Central memory CD4-positive, alpha-beta T cell (primary cell): ENCODE results near the gene RAB12.
"Not testable (repeated sequence)": the region's sequence is repeated elsewhere in the genome, so short reads cannot be mapped to it uniquely, and the experiment has no call there.

Experiments
- DNase-seq: peaks from one replicate; pipeline ENCODE4 v3.0.0; 2022

The RAB12 gene

GRCh38 chr18:8614875-8615274 lies 5.6 kb downstream of the RAB12 start:
- no peak for DNase-seq

GRCh38 chr18:8615397-8616027 lies 6.3 kb downstream of the RAB12 start:
- no peak for DNase-seq

GRCh38 chr18:8616028-8616401 lies 6.8 kb downstream of the RAB12 start:
- DNase-seq: no peak

- no peak for DNase-seq
Measured at GRCh38 chr18:8617907-8618306, 8.7 kb downstream of the RAB12 start.

GRCh38 chr18:8619041-8619440 lies 9.8 kb downstream of the RAB12 start:
- no peak for DNase-seq

- no peak for DNase-seq
Measured at GRCh38 chr18:8619835-8620577, 10.8 kb downstream of the RAB12 start.

GRCh38 chr18:8620845-8621244 lies 11.6 kb downstream of the RAB12 start:
- DNase-seq: no peak

- DNase-seq: not testable (repeated sequence)
Measured at GRCh38 chr18:8622625-8623024, 13.4 kb downstream of the RAB12 start.

GRCh38 chr18:8623549-8624106 lies 14.4 kb downstream of the RAB12 start:
- no peak for DNase-seq

- no peak for DNase-seq
Measured at GRCh38 chr18:8625461-8626092, 16.3 kb downstream of the RAB12 start.

GRCh38 chr18:8626414-8627106 lies 17.3 kb downstream of the RAB12 start:
- DNase-seq: no peak

- DNase-seq: no peak
Measured at GRCh38 chr18:8627107-8627472, 17.9 kb downstream of the RAB12 start.

- no peak for DNase-seq
Measured at GRCh38 chr18:8627540-8627939, 18.3 kb downstream of the RAB12 start.

GRCh38 chr18:8629602-8630001 lies 20.4 kb downstream of the RAB12 start:
- no peak for DNase-seq

GRCh38 chr18:8630546-8630945 lies 21.3 kb downstream of the RAB12 start:
- DNase-seq: no peak

- DNase-seq: no peak
Measured at GRCh38 chr18:8631265-8631664, 22.0 kb downstream of the RAB12 start.

GRCh38 chr18:8632386-8632785 lies 23.1 kb downstream of the RAB12 start:
- DNase-seq: no peak

- DNase-seq: no peak
Measured at GRCh38 chr18:8634508-8634907, 25.3 kb downstream of the RAB12 start.

GRCh38 chr18:8635087-8635486 lies 25.9 kb downstream of the RAB12 start:
- DNase-seq: no peak

GRCh38 chr18:8639762-8640161 lies 30.5 kb downstream of the RAB12 start:
- DNase-seq: no peak

- DNase-seq: no peak
Measured at GRCh38 chr18:8643326-8643878, 34.2 kb downstream of the RAB12 start.

- DNase-seq: not testable (repeated sequence)
Measured at GRCh38 chr18:8647359-8647758, 38.1 kb downstream of the RAB12 start.
